Liver (tissue), 3 donors: ENCODE data around the gene ARPIN.

Source experiments
- CTCF ChIP-seq: fragments of 150-350 bp; IDR thresholded peaks from 2 replicates; pipeline ENCODE4 v1.5.1; 2017; ENCODE audit warnings: improper control_type of control experiment, low read depth, low read length; ENCODE audit not compliant: missing input control
- EGR1 ChIP-seq, 2 donors: IDR thresholded peaks; 2 replicates each; pipeline ENCODE4 v1.6.1; 2016 to 2018; ENCODE audit warnings: antibody characterized with exemption in 2 of 2, low read depth in 2 of 2
- MAX ChIP-seq: IDR thresholded peaks from 2 replicates; pipeline ENCODE4 v1.6.1; 2016; ENCODE audit warnings: antibody characterized with exemption
- RAD21 ChIP-seq, 2 donors: IDR thresholded peaks; 2 replicates each; pipeline ENCODE4 v1.6.1; 2016; ENCODE audit warnings: antibody characterized with exemption in 2 of 2, mild to moderate bottlenecking in 2 of 2
- REST ChIP-seq: IDR thresholded peaks from 2 replicates; pipeline ENCODE4 v1.6.1; 2016; ENCODE audit warnings: antibody characterized with exemption, mild to moderate bottlenecking
- RXRA ChIP-seq, 2 donors: IDR thresholded peaks; 2 replicates each; pipeline ENCODE4 v1.6.1; 2017 to 2018; ENCODE audit warnings: antibody characterized with exemption in 2 of 2, mild to moderate bottlenecking in 1 of 2
- SP1 ChIP-seq: IDR thresholded peaks from 2 replicates; pipeline ENCODE4 v1.6.1; 2018; ENCODE audit warnings: antibody characterized with exemption, mild to moderate bottlenecking
- TAF1 ChIP-seq: conservative IDR thresholded peaks from 2 replicates; pipeline ENCODE4 v1.6.1; 2016; ENCODE audit warnings: antibody characterized with exemption, mild to moderate bottlenecking
- YY1 ChIP-seq: IDR thresholded peaks from 2 replicates; pipeline ENCODE4 v1.6.1; 2016; ENCODE audit warnings: antibody characterized with exemption, mild to moderate bottlenecking
- donor health status: healthy.
- donor health status: healthy.

GRCh38 chr15:89883518-89883917, 29.2 kb downstream of the ARPIN start:
- TF ChIP-seq CTCF (no peak), MAX (no peak), EGR1 (IDR thresholded peaks at IDR 0.05; ENCODE audit: low read depth in 2 of 2) (no peak), SP1 (no peak), TAF1 (no peak), REST (no peak), YY1 (no peak), RXRA (IDR thresholded peaks at IDR 0.05) (no peak), RAD21 (IDR thresholded peaks at IDR 0.05) (no peak)
